NCI-H446 (cell line): ENCODE results near the gene ASNSD1.

ENCODE experiments used
- DNase-seq, 2 experiments: peaks; one replicate each; lab custom pipeline; 2025; lab: John Stamatoyannopoulos, UW

Gene ASNSD1

DNA sequence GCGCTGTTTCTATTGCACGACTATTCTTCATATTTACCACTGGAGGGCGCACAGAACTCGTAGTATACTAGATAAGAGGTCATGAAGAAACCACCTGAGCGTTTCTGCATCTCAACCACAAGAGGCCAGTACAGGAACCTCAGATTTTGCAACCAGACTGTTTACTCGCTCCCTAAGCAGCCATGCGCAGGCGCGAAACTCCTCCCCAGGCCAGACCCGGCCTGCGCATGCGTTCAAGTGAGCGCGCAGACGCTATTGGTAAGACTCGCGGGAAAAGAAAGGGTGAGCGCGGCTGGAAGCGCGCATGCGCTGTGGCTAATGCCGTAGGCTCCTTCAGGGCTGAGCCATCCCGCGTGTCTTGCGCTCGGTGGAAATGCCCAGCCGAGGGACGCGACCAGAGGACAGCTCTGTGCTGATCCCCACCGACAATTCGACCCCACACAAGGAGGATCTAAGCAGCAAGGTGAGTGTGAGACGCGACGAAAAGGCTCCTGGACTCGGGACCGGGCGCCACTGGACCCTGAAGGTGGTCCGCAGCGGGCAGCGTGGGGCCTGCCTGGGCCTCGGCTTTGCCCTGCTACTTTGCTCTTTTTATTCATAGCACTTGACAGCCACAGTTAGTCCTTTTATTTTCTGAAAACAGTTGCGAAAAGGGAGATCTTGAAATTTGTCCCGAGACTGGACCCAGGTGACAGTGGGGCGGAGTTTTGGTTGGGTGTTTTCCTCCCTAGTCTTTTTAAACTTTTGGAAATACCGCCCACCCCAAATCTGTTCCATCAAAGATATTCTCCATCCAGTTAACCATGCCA is at the start of gene ASNSD1:
Gene ASNSD1 (plus strand): TSS at position 312 of the 809 bp plus-strand sequence. CDS start 4,674 bp downstream, outside the sequence.
- DNase-seq, result peak; percentile 96 to 100

DNA sequence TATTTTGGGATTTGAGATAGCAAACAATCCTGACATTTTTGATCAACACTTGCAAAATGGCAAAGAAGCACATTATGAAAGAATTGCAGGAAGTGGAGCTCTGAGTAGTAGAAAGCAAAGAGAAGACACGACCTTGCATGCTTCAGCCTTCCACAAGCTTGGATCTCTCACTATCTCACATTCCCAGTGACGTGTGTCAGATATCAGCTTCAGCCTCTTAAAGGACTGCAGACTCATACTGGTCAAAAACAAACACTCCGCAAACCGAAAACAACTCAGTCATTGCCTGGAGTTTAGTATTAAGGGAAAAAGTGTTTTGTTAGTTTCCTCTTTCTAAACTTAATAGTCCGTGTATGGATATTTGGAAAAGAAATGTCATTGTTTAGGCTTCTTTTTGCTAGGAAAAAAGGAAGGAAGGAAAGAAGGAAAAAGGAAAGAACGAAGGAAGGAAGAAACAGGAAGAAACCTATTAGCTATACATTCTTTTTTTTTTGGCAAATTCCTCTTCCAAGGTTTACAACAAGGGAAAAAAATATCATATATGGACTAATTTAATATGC is 48.1 kb upstream of the ASNSD1 start:
- no peak for DNase-seq

DNA sequence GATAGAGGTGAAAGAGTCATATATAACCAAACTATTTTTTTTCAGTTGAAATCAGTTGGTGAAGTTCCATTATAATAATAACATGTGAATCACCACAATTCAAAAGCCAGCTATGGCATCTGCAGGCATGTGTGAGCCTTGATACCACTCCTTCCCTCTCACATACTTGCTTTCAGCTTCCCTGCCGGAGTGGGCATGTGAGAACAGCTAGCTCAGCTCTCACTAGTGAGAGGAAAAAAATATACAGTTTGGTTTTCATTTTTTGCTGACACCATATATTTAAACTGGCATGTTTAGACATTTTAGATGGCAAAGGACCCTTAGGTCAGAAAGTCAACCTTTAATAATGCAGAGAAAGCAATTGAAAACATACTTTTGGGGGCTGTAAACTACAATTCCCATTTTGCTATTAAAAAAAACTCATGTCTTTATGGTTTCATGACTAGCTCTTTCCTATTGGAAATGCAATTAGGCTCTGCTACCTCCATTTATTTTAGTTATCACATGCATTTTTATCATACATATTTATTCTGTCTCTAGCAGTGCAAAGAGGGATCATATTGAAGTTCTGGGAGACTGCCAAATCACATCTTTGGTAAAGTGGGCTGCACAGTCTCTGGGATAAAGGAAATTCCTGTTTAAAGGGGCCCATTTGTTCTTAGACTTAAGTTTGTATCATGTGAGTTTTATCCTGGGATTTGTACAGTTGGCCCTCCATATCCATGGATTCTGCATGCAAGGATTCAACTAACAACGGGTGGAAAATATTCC is 47.4 kb upstream of the ASNSD1 start:
- no peak for DNase-seq

DNA sequence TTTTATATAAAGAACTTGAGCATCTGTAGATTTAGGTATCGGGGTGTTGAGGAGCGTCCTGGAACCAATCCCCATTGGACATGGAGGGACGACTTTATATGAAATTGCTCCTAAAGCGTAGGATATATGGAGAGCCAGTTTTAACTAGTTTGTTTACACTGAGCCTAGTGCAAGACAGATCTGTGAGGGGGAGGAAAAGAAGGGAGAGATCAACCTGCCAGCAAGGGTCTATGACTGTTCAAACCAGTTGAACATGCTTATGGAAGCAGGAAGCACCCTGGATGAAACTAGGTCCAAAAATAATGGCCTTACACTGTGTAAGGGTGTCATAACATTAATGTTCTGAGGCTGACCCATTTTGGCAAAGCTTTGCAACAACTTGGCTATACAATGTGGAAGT is 46.7 kb upstream of the ASNSD1 start:
- DNase-seq, result no peak

DNA sequence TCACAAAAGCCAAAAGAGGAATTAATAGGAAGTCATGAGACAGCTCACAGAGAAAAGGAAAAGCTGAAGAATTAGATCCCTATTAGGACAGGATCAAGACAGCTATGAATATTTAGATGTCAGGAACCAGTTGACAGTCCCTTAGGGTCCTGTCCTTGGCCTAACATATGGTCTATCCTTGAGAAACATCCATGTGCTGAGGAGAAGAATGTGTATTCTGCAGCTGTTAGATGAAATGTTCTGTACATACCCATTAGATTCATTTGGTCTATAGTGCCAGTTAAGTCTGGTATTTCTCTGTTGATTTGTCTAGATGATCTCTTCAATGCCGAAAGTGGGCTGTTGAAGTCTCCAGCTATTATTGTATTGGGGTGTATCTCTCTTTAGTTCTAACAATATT is 43.1 kb upstream of the ASNSD1 start:
- DNase-seq, result no peak

DNA sequence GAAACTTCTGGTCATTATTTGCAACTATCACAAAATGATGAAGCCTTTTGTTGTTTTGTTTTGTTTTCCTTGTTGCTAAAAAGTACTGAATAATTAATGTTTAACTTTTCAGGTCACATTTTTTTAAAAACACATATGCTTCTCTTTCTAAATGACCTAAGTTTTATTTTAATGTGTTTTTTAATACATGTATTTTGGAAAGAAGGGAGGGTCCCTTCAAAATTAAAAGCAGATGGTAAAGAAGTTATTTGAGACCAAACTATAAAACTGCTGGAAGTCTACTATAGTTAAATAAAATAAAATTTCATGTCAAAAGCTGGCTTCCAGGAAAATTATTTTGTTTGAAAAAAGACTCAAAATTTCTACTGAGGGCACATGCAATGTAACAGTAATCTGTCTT is 39.5 kb upstream of the ASNSD1 start:
- DNase-seq, result no peak

DNA sequence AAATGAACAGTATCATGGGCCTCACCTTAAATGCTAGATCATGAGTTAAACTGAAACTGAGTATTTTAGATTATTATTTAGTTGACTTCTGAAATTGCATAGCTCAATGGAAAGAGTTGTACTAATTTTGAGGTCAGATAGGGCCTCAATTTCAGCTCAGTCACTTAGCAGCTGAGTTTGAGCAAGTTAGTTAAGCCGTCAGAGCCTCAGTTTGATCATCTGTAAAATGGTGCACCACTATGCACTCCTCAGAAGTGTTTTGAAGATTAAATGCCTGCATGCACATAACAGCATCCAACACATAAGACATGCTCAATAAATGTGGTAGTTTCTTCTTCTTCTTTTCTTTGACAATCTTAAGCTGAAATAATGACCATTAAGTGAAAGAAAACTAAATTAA is 38.2 kb upstream of the ASNSD1 start:
- no peak for DNase-seq

DNA sequence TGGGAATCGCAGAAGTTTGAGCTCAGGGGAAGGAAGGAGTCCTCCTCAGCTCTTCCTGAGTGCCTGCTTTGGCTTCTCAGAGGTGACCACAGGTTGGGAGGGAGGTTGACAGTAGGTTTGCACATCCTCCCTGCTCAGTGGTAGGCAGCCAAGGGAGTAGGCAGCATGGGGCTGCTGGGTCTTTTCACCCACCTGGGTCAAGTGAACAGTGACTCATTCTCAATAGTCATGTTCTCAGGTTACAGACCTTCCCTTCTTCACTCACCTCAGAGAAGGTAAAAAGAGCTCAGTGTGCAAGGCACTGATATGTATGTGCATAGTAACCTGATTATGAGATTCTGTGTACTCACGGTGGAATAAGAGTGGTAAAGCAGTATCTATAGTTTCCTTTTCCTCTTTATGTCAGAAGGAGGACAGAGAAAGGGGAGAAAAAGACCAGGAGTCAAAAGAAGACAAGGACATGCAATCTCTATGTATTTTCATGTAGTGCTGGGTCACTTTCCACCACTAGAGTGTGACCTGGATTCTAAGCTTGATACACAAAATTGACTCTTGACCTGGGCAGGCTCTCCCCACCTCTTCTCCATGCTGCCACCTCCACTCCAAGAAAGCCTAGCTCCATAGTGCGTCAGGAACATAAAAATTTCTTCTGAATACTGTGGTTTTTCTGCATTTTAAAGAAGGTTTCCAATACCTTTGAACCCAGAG is 36.5 kb upstream of the ASNSD1 start:
- DNase-seq, result no peak

DNA sequence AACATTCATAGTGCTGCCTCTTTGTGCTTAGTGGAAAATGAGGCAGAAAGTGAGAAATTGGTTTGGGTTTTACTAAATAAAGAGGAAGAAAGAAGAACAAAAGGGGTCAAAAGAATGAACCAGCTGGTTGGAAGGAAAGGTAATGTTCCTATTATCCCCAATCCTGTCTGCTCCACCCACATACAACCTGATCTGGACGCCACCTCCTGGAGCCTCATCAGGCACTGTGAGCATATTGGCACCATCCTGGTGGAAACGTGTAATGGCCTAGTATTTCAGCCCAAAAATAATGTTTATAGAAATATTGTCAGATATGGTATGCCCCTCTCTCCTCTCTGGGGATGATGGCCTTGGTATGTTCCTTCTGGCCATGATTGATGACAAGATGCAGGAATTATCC is 35.6 kb upstream of the ASNSD1 start:
- no peak for DNase-seq

DNA sequence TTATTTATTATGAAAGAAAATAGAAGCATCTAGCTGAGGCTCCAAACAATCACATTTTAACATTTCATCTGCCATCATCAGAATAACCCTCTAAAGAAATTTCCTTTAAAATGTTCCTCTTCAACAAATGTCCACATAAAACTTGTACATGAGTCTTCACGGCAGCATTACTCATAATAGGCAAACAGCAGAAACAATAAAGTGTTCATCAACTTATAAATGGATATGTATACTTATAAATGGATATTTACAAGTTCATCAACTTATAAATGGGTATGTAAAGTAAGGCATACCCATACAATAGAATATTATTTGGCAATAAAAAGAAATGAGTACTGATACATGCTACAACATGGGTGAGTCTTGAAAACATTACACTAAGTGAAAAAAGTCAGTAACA is 33.5 kb upstream of the ASNSD1 start:
- DNase-seq, result no peak

DNA sequence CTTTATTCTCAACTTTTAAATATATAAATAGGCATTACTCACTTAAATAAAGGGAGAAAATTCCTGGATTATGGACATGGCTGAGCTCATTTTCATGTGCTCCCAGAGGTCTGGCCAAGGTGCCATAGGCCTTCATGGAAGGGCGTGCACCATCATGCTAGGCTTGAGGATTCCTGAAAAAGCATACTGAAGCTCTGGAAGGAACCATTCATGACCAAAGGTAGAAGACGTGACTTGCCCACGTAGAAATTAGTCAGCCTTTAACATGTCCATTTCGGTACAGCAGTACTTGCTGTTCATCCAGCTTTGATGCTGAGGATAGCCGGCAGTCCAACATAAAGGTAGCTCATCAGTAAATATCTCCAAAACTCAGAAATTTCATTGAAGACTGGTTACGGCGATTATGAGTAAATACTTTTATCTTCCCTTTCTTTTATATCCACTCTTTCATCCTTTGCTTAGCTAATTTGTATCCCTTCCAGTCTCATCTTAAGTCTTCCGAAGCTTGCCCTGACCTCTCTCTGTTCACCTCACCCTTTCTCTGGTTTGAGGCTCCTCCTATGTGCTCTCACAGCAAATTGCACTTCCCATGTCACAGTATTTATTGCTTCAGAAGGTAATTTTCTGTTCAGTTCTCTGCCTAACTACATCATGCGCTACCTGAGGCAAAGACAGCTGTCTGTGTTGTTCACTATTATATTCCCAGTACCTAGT is 32.3 kb upstream of the ASNSD1 start:
- no peak for DNase-seq

DNA sequence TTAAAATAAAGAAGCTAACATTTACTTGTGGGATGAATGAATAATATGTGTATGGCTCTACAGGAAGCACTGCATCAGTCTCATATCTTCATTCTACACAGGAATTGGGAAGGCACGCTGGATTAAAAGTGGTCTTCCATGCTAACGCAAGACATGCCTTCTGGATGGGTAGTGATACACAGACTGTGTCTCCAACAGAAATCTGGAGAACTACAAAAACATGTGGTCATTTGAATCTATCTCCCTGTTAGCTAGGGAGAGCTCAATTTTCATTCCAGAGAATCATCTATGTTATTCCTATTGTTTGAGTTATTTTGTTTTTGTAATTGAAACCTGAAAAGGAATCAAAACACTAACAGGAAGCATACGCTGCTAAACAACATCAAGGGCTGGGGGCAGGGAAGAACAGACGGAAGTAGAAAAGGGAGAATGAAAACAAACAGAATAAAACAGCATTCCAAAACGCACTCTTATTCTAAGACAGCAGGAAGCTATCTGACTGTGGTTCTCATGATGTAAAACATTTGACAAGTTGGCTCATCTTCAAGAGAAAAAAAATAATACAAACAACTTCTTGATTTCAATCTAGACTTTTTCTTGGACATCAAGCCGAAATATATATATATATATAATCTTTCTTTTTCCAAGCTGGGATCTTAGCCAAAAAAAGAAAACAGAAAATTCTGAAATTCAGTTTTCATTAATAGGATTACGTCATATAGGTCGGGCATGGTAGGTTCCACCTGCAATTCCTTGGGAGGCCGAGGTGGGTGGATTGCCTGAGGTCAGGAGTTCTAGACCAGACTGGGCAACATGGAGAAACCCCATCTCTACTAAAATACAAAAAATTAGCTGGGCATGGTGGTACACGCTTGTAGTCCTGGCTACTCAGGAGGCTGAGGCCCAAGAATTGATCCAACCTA is 31.5 kb upstream of the ASNSD1 start:
- no peak for DNase-seq

DNA sequence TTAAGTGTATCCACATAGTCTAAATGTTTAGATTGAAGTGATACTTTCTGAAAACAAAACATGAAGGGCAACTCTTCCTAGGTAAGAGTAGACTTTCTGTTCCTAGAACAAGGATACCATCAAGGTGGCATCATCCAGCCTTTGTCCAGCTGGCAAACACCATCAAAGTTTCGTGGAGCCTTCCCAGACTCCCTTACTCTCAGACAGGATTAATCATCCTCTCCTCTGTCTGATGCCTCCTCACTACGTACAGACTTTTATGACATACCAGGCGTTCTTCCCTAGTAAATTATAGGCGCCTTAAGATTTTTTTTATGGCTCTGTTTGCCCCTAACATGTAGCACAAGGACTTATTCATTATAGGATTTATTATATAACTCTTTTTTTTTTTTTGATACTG is 29.4 kb upstream of the ASNSD1 start:
- DNase-seq, result no peak

DNA sequence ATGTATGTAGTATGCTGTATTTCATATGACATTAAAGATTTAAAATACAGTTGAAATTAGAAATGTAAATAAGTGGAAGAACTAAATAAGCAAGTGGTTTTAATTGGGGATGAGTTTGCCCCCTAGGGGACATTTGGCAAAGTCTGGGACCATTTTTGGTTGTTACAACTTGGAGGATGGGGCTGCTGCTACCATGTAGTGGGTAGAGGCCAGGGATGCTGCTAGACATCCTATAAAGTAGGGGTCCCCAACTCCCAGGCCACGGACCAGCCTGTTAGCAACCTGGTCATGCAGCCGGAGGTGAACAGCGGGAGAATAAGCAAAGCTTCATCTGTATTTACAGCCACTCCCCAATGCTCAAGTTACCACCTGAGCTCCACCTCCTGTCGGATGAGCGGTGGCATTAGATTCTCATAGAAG is 27.9 kb upstream of the ASNSD1 start:
- DNase-seq, result no peak

DNA sequence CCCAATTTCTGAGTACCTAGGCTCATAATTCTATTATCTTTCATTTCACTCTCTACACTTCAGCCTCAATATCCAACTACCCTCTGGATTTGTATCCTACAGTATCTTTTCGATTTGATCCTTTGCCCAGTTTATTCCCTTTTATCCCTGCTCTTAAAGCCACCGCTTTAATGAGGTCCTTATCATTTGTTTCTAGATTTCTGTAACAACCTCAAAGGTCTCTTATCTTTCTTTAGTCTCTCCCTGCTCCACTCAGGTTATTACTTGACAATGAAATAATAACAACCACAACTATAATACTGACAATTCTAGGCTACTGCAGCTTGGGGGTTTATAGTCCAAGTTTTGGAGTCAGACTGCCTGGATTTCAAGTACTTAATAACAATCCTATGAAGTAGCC is 25.9 kb upstream of the ASNSD1 start:
- no peak for DNase-seq

DNA sequence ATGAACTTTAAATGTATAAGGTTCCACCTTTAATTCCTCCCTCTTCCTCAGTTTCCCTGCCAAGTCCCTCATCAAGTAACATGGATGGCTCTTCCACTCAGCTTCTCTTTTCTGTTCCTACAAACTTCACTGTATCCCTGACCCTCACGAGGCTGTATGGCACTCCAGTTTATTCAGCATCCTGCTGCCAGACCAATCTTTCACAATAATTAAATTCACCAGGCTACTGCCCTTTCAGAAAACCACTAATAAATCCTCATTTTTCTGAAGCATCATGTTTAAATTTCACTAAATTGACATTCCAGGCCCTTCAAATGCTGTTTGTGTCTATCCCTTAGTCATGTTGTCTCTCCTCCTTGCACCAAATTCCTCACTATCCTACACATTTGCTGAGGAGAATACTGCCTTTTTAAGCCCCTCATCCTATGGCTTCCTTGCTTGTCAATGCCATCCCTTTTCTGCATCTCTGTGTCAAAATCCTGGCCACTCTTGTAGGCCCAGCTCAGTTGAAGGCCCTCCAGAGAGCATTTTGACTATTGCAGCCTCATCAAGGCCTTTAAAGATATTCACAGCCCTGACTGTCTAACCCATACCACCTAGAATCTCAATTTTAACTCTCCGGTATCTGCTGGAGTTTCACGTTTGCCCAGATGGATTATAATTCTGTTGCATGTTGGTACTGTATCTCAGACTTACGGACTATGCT is 22.8 kb upstream of the ASNSD1 start:
- no peak for DNase-seq

DNA sequence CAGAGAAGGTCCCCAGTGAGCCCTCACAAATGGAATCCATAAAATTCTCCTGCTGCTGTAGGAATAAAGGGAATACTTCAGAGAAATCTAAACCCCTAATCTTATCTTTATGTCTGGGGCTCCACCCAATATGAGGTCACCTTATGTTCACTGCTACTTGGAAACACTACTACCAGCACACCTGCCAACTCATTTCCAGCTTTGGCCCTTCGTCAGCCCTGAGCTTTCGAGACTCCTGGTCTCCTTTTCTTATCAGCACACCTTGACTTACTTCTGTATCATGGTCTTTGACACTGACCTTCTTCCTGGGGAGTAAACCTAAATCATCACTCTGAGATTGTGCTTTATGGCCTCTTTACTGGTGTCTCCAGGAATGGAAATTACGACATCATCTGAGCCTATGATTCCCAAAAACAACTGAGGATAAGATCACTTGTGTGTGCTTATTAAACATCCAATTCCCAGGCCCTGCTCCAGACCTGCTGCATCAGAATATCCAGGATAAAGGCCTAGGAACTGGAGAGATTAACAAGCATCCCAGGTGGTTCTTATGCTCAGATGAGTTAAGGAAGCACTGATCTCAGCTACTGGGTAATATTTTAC is 22.2 kb upstream of the ASNSD1 start:
- no peak for DNase-seq

DNA sequence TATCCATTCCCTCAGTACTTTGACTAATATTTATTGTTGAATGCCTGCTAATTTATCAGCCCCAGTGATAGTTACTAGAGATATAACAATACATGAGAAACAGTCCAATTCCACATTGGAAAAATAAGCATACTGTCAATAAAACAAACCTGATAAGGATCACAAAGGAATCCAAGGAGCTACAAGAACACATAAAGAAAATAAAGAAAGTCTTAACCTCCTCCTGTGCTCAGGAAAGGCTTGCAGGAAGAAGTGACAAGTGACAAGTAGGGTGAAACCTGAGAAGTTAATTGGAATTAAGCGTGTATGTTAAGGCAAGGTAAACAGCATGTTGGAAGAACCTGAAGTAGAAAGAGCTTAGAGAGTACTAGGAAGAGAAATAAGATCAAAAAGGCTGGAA is 20.3 kb upstream of the ASNSD1 start:
- no peak for DNase-seq

DNA sequence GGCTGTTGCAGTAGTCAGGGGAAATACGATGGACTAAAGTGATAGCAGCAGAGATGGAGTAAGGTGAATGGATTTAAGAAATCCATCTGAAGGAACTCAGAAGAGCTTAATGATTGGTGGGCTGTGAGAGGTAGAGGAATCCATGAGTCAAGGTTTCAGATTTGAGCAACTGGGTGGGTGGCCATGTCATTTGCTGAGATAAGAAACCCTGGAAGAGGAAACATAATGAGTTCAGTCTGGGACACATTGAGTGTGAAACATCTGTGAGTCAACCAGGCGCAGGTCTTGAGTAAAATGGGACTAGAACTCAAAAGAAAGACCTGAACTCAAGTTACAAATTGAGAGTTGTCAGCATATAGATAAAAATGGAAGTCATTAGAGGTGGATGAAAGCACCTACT is 19.7 kb upstream of the ASNSD1 start:
- no peak for DNase-seq

DNA sequence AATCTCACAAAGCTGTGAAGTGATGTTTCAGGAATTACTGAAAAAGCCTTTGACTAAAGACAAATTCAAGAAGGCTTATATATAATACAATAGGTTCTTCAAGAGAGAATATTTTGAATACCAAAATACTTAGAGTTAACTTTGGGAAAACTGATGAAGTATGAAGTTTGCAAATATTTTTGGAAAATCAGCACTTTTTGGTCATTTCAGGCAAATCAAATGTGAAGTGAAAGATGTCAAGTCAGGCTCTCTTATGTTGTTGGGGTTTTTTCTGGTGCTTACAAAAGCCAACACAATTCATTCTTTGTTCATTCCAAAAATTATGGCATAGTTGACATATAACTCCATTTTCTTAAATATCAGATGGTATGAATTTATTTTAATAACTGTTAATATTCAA is 14.7 kb upstream of the ASNSD1 start:
- no peak for DNase-seq
